HG02763 (cell line): ENCODE results near the gene LRRC42.
"Not testable (repeated sequence)": the region's sequence is repeated elsewhere in the genome, so short reads cannot be mapped to it uniquely, and the experiment has no call there.

Experiments used
- ATAC-seq: cut with Tn5 transposase; IDR thresholded peaks from one replicate; pipeline ENCODE4 v1.9.1; 2021; ENCODE audit warnings: mild to moderate bottlenecking, moderate library complexity; ENCODE audit not compliant: unreplicated experiment

LRRC42 gene

GRCh38 chr1:54003750-54004480, 57.8 kb downstream of the LRRC42 start:
- not testable (repeated sequence) for ATAC-seq

GRCh38 chr1:54004481-54005049, 58.4 kb downstream of the LRRC42 start:
- ATAC-seq, result no peak

- no peak for ATAC-seq
Observed at GRCh38 chr1:54006508-54006907, 60.4 kb downstream of the LRRC42 start.

GRCh38 chr1:54007613-54008012, 61.5 kb downstream of the LRRC42 start:
- ATAC-seq, result no peak

GRCh38 chr1:54008876-54009275, 62.7 kb downstream of the LRRC42 start:
- ATAC-seq, result no peak

- ATAC-seq, result no peak
Observed at GRCh38 chr1:54009406-54009805, 63.3 kb downstream of the LRRC42 start.

- no peak for ATAC-seq
Observed at GRCh38 chr1:54010415-54011117, 64.4 kb downstream of the LRRC42 start.

- ATAC-seq, result no peak
Observed at GRCh38 chr1:54011316-54012007, 65.3 kb downstream of the LRRC42 start.

GRCh38 chr1:54012008-54012325, 65.8 kb downstream of the LRRC42 start:
- ATAC-seq, result no peak

- no peak for ATAC-seq
Observed at GRCh38 chr1:54012863-54013262, 66.7 kb downstream of the LRRC42 start.

GRCh38 chr1:54013393-54014008, 67.4 kb downstream of the LRRC42 start:
- ATAC-seq, result no peak

GRCh38 chr1:54014009-54014629, 68.0 kb downstream of the LRRC42 start:
- ATAC-seq, result no peak

- no peak for ATAC-seq
Observed at GRCh38 chr1:54016343-54017282, 70.5 kb downstream of the LRRC42 start.
